Endothelial cell of umbilical vein (primary cell): ENCODE data around the gene GATA3. TPM values are rescaled to one million over a fixed set of nuclear protein-coding genes. Genes with fewer than 3 reads are reported as not detected.

ENCODE experiments used
- BruUV-seq: library from RNA; stranded (reverse); fragments of 400-500 nt; replicated peaks from 2 replicates; lab custom pipeline; 2021; lab: Mats Ljungman, UMichigan
- CTCF ChIA-PET: fragments of 300-600, 350-600 bp; sonication (Branson Sonifier 250); formaldehyde crosslinking; loops from one replicate; lab custom pipeline; 2021; ENCODE audit warnings: antibody characterized with exemption, inconsistent platforms; lab: Charles Lee
- POLR2A ChIA-PET: fragments of 300-600, 350-600 bp; sonication (Branson Sonifier 250); formaldehyde crosslinking; loops from one replicate; lab custom pipeline; 2021; ENCODE audit warnings: antibody characterized with exemption, inconsistent platforms; lab: Charles Lee
- DNase-seq: peaks from one replicate; pipeline ENCODE4 v3.0.0-alpha.2; 2011; ENCODE audit warnings: low read depth, low spot score
- FAIRE-seq: peaks from 2 replicates; lab custom pipeline; 2011; peaks lifted over from hg19 to GRCh38; lab: Jason Lieb, UNC
- H2AFZ ChIP-seq: 2 replicates; pipeline ENCODE4 v1.6.0; 2012; ENCODE audit warnings: low read depth, low read length, control low read depth, inconsistent platforms
- H3K27ac ChIP-seq: 2 replicates; pipeline ENCODE4 v1.5.1; 2011; ENCODE audit warnings: low read depth, mild to moderate bottlenecking, control low read depth, low read length, moderate library complexity; ENCODE audit not compliant: insufficient read depth
- H3K27me3 ChIP-seq, 2 experiments: 2 replicates each; pipeline versions ENCODE4 v1.6.0 to v1.6.1; 2011; ENCODE audit warnings: low read length in 2 of 2, mixed read lengths in 1 of 2; ENCODE audit not compliant: control insufficient read depth in 2 of 2, insufficient read depth in 2 of 2
- H3K36me3 ChIP-seq, 2 experiments: 2 replicates in 1 of 2; 3 replicates in 1 of 2; pipeline ENCODE4 v1.5.1; 2011; ENCODE audit warnings: low read length in 2 of 2, mild to moderate bottlenecking in 1 of 2, moderate library complexity in 1 of 2; ENCODE audit not compliant: control insufficient read depth in 2 of 2, insufficient read depth in 2 of 2; ENCODE audit errors: extremely low read depth in 1 of 2
- H3K4me1 ChIP-seq: 3 replicates; pipeline ENCODE4 v1.5.1; 2011; ENCODE audit warnings: mild to moderate bottlenecking, low read length; ENCODE audit not compliant: control insufficient read depth, insufficient read depth; ENCODE audit errors: extremely low read depth
- H3K4me2 ChIP-seq: 2 replicates; pipeline ENCODE4 v1.6.1; 2011; ENCODE audit warnings: low read length, control low read depth, mixed read lengths; ENCODE audit not compliant: insufficient read depth
- H3K4me3 ChIP-seq, 3 experiments: fragments of 200-600 bp in 1 of 3; sonication (generic), shearing (Covaris generic) in 1 of 3; replicated peaks in 1 of 3; 2 replicates each; pipeline ENCODE4 v1.5.1; 2011 to 2016; ENCODE audit warnings: control low read depth in 3 of 3, low read length in 3 of 3, mild to moderate bottlenecking in 2 of 3, inconsistent platforms in 1 of 3, low read depth in 1 of 3, moderate library complexity in 1 of 3; ENCODE audit not compliant: insufficient read depth in 1 of 3
- H3K79me2 ChIP-seq: 2 replicates; pipeline ENCODE4 v1.6.0; 2012; ENCODE audit warnings: low read length, inconsistent platforms; ENCODE audit not compliant: control insufficient read depth, insufficient read depth
- H3K9ac ChIP-seq: replicated peaks from 2 replicates; pipeline ENCODE3; 2011; ENCODE audit warnings: low read length, control low read depth; ENCODE audit not compliant: insufficient read depth; ENCODE audit errors: extremely low read depth
- H3K9me1 ChIP-seq: replicated peaks from 3 replicates; pipeline ENCODE4 v1.6.0; 2011; ENCODE audit warnings: mild to moderate bottlenecking, low read length; ENCODE audit not compliant: control insufficient read depth, insufficient read depth; ENCODE audit errors: extremely low read depth
- H3K9me3 ChIP-seq: replicated peaks from 2 replicates; pipeline ENCODE4 v1.5.1; 2012; ENCODE audit warnings: low read length, inconsistent platforms; ENCODE audit not compliant: control insufficient read depth, insufficient read depth
- H4K20me1 ChIP-seq: replicated peaks from 2 replicates; pipeline ENCODE3; 2011; ENCODE audit warnings: mild to moderate bottlenecking, low read length; ENCODE audit not compliant: control insufficient read depth, insufficient read depth; ENCODE audit errors: extremely low read depth
- FOS ChIP-seq: IDR thresholded peaks from 2 replicates; pipeline ENCODE4 v1.6.1; 2011; ENCODE audit warnings: mild to moderate bottlenecking, low read length, moderate library complexity, borderline replicate concordance; ENCODE audit not compliant: insufficient read depth
- POLR2AphosphoS5 ChIP-seq: IDR thresholded peaks from 2 replicates; pipeline ENCODE4 v1.6.1; 2012; ENCODE audit warnings: low read depth, mild to moderate bottlenecking, control low read depth, low read length, moderate library complexity; ENCODE audit not compliant: insufficient read depth
- dilution Hi-C: fragments of 300-500 bp; cut with MboI; formaldehyde crosslinking; loops from one replicate; pipeline ENCODE4 v1.15.0; 2019; ENCODE audit warnings: low sequenced_read_pairs; ENCODE audit not compliant: extremely low pct_ligation_motif_present
- intact Hi-C: fragments of 100-400 bp; cut with micrococcal nuclease; formaldehyde crosslinking; loops from one replicate; pipeline ENCODE4 v1.10.0; 2022
- polyA plus RNA-seq, 4 experiments: library from polyadenylated mRNA; depleted of rRNA in 3 of 4; stranded (reverse) in 3 of 4; unstranded in 1 of 4; fragments of >200 nt; gene quantifications; 2 replicates each; pipeline versions ENCODE4 v1.2.1 to v1.2.3, GENCODE V29; 2011 to 2012; ENCODE audit warnings: missing spikeins in 1 of 4
- total RNA-seq: library from RNA; stranded (reverse); gene quantifications from 2 replicates; pipeline ENCODE4 v1.2.3, GENCODE V29; 2021
- TF ChIP-seq, protein P1 (sequence below): IDR thresholded peaks from 2 replicates; pipeline ENCODE4 v1.6.1; 2011; ENCODE audit not compliant: insufficient read depth, insufficient read length
- TF ChIP-seq, protein P2 (sequence below), 2 donors: IDR thresholded peaks; 1 replicate in 1 of 2; 2 replicates in 1 of 2; pipeline ENCODE4 v1.5.1; 2011; ENCODE audit warnings: low read length in 2 of 2, mild to moderate bottlenecking in 2 of 2, moderate library complexity in 2 of 2, control low read depth in 1 of 2, inconsistent platforms in 1 of 2, low read depth in 1 of 2; ENCODE audit not compliant: insufficient read depth in 1 of 2; ENCODE audit errors: extremely low read depth in 1 of 2

The GATA3 gene
- total and polyA plus RNA-seq, 2 donors (not counting 3 experiments of a cell fraction or from before 2014, with no cell fraction given): 9.3 to 33.0 TPM

DNA sequence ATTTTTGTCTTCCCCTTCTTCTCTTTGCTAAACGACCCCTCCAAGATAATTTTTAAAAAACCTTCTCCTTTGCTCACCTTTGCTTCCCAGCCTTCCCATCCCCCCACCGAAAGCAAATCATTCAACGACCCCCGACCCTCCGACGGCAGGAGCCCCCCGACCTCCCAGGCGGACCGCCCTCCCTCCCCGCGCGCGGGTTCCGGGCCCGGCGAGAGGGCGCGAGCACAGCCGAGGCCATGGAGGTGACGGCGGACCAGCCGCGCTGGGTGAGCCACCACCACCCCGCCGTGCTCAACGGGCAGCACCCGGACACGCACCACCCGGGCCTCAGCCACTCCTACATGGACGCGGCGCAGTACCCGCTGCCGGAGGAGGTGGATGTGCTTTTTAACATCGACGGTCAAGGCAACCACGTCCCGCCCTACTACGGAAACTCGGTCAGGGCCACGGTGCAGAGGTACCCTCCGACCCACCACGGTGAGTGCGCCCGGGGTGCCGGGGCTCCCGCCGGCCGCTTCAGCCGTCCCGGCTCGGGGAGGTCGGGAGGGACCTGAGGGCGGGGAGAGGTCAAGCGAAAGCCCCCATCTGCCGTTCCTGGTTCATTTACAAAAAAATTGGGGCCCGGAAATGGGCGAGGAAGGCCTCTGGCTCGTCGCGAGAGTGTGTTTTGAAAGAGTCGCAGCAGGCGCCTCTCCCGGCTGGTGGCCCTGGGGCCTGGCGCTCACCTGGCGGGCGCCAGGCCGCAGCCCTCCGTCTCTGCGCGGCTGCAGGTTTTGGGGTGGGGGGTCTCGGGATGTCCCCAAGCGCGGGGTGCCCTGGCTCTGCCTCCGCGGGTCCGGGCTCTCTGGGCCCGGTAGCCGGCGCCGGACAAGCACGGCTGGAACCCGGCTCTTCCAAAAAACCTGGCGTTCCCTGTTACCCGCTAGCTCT is 1.2 kb downstream of the GATA3 start:
- H3K36me3 ChIP-seq: peaks cover 0 to 11% of the 10 kb centered on the region in 2 experiments
- intact Hi-C loops: loop anchor here (2.0 to 10.0 kb wide), 3 partner anchors 531 to 1019 kb away; no protein-coding TSS in a partner anchor
- no TSS peak for BruUV-seq
- no peak for FAIRE-seq
- peak overlapping the region; percentile 79 for H3K27ac ChIP-seq
- no peaks in the 10 kb centered on the region for H3K27me3 ChIP-seq
- no peaks in the 10 kb centered on the region for H4K20me1 ChIP-seq
- H2AFZ ChIP-seq: peak overlapping the region; percentile 7
- ChIA-PET CTCF (interaction anchor here (0.6 kb wide), 2 partner anchors 256 to 736 kb away, joined by 3 read pairs; no protein-coding TSS in a partner anchor), POLR2A (no interaction called here)
- dilution Hi-C loops: no loop called here
- TF ChIP-seq, protein P1, sequence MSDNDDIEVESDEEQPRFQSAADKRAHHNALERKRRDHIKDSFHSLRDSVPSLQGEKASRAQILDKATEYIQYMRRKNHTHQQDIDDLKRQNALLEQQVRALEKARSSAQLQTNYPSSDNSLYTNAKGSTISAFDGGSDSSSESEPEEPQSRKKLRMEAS: no peak
- TF ChIP-seq POLR2AphosphoS5 (peak; percentile 27), FOS (no peak)
- TF ChIP-seq, protein P2, sequence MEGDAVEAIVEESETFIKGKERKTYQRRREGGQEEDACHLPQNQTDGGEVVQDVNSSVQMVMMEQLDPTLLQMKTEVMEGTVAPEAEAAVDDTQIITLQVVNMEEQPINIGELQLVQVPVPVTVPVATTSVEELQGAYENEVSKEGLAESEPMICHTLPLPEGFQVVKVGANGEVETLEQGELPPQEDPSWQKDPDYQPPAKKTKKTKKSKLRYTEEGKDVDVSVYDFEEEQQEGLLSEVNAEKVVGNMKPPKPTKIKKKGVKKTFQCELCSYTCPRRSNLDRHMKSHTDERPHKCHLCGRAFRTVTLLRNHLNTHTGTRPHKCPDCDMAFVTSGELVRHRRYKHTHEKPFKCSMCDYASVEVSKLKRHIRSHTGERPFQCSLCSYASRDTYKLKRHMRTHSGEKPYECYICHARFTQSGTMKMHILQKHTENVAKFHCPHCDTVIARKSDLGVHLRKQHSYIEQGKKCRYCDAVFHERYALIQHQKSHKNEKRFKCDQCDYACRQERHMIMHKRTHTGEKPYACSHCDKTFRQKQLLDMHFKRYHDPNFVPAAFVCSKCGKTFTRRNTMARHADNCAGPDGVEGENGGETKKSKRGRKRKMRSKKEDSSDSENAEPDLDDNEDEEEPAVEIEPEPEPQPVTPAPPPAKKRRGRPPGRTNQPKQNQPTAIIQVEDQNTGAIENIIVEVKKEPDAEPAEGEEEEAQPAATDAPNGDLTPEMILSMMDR (IDR thresholded peaks at IDR 0.05; ENCODE audit: extremely low read depth in 1 of 2, insufficient read depth in 1 of 2, low read depth in 1 of 2, low read length in 2 of 2): no peak
- H3K79me2 ChIP-seq: peaks cover 76% of the 10 kb centered on the region
- H3K9ac ChIP-seq: peak overlapping the region; percentile 77
- peak overlapping the region; percentile 88 for H3K4me2 ChIP-seq
- H3K4me1 ChIP-seq: peaks cover 44% of the 10 kb centered on the region
- H3K9me3 ChIP-seq: no peaks in the 10 kb centered on the region
- peak overlapping the region; percentile 81 to 95 (median 91) for H3K4me3 ChIP-seq
- H3K9me1 ChIP-seq: no peaks in the 10 kb centered on the region
- DNase-seq: no peak
